GM12875 (cell line): ENCODE measurements around the gene SCN2A.

ENCODE experiments used
- H3K4me3 ChIP-seq: one replicate; pipeline ENCODE4 v1.5.1; 2011; ENCODE audit warnings: low read depth, low read length, control low read depth
- CTCF ChIP-seq: IDR thresholded peaks from 2 replicates; pipeline ENCODE4 v1.5.1; 2011; ENCODE audit warnings: low read depth, mild to moderate bottlenecking, control low read depth, inconsistent platforms, low read length, moderate library complexity, borderline replicate concordance; ENCODE audit not compliant: insufficient read depth

The SCN2A gene

GRCh38 chr2:165227571-165227970 lies 11.6 kb upstream of the SCN2A start:
- no peak overlapping the region for H3K4me3 ChIP-seq
- no peak for TF ChIP-seq CTCF

- H3K4me3 ChIP-seq, result no peak overlapping the region
- no peak for TF ChIP-seq CTCF
These were observed 2.2 kb upstream of the SCN2A start for GRCh38 chr2:165237056-165237455.

- no peak for TF ChIP-seq CTCF
- no peak overlapping the region for H3K4me3 ChIP-seq
These were observed 919 bp upstream of the SCN2A start for GRCh38 chr2:165238295-165238694.

- H3K4me3 ChIP-seq, result no peak overlapping the region
- no peak for TF ChIP-seq CTCF
These were observed 772 bp downstream of the SCN2A start for GRCh38 chr2:165239856-165240515.

- no peak for TF ChIP-seq CTCF
- no peak overlapping the region for H3K4me3 ChIP-seq
These were observed 1.7 kb downstream of the SCN2A start for GRCh38 chr2:165240916-165241315.

- H3K4me3 ChIP-seq, result no peak overlapping the region
- no peak for TF ChIP-seq CTCF
These were observed 6.0 kb downstream of the SCN2A start for GRCh38 chr2:165245081-165245793.

GRCh38 chr2:165248238-165248637 lies 9.0 kb downstream of the SCN2A start:
- no peak overlapping the region for H3K4me3 ChIP-seq
- no peak for TF ChIP-seq CTCF
